Measurements from ENCODE around the gene ENPP3.

GRCh38 chr6:131687022-131687421, 49.9 kb downstream of the ENPP3 start:
- TF ChIP-seq POLR2AphosphoS5 (IDR thresholded peaks at IDR 0.05; ENCODE audit: low read depth, low read length) = no peak
- TF ChIP-seq REST (IDR thresholded peaks at IDR 0.05; ENCODE audit: insufficient read depth in 1 of 2, low read depth in 2 of 2, low read length in 2 of 2) = no peak
- TF ChIP-seq TAF1 (IDR thresholded peaks at IDR 0.05; ENCODE audit: borderline replicate concordance, insufficient read depth, low read length) = no peak
- no peak for TF ChIP-seq SIN3A (IDR thresholded peaks at IDR 0.05; ENCODE audit: borderline replicate concordance, insufficient read depth, low read length)
- TF ChIP-seq FOXP2 (optimal IDR thresholded peaks at IDR 0.05; ENCODE audit: borderline replicate concordance, extremely low read depth, extremely low read length, insufficient read depth) = no peak
